Pulmonary artery endothelial cell (primary cell): Measurements from ENCODE around the gene ZNF892. TPM values are rescaled to one million over a fixed set of nuclear protein-coding genes. Genes with fewer than 3 reads are reported as not detected.
"Not testable (repeated sequence)": the region's sequence is repeated elsewhere in the genome, so short reads cannot be mapped to it uniquely, and the experiment has no call there.

Source experiments
- DNase-seq: peaks from one replicate; pipeline ENCODE4 v3.0.0-alpha.2; 2011; ENCODE audit warnings: low read depth, low spot score
- total RNA-seq: library from RNA; depleted of rRNA; stranded (reverse); fragments of >200 nt; gene quantifications from 2 replicates; pipeline ENCODE4 v1.2.3, GENCODE V29; 2014

The ZNF892 gene
- total RNA-seq, result 5.1 and 8.6 TPM in 2 replicates

DNA sequence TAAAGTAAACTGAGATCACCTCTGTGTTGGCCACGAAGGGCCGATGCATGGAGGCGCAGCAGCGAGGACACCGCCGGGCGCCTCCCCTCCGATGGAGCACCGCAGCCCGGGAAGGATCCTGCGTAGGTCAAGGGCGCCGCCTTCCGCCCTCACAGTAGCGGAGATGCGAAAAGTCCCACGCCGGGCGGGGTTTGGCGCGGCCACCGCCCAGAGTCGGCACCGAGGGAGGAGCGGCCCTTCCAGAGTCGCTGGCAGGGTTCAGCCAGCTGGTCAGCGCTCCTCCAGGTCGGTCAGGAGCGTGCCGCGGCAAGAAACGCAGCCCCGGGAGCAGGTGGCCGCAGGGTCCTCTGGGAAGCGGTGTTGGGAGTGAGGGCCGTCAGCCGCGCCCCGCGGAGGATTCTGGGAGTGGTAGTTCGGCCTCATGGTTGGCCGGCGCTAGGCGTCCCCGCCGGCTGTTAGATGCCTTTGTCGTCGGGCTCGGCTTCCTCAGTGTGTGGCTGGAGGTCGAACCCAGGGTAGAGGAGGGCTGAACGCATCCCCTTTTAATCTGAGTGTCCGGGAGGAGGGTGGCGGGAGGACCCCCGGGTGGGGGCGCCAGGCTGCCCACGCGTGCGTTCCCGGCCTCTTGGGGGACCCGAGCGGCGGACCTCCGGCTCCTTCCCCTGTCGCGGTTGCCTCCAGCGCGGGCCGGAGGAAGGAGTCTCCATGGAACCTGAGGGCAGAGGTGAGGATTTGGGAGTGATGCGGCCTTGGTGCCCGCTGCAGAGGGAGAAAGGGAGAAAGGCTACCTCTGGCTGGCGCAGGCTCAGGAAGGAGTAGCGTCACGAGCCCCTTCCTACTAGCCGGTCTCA lies at the start of gene ZNF892:
Gene ZNF892, plus strand, starts transcription at position 411 of the 851 bp plus-strand sequence. Its CDS starts 295 bp downstream, at position 706.
- peak; percentile 64 for DNase-seq

DNA sequence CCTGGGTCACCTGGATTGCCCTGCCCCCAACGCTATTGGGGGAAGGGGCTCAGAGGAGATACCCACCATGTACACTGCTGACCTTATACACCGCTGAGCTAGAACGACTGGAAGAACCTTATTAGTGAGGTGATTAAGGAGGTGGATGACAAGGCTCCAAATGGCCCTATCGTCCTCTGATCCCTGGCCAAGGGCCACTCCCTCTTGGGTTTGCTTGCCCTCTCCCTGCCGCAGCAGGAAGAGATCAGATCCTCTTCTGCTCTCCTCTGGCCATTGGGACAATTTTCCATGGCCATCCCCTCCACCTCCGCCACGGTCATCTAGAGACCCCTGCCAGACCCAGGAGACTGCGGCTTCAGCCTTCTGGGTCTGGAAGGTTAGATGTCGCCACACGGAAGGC lies 48.9 kb upstream of the ZNF892 start:
- DNase-seq, result no peak

DNA sequence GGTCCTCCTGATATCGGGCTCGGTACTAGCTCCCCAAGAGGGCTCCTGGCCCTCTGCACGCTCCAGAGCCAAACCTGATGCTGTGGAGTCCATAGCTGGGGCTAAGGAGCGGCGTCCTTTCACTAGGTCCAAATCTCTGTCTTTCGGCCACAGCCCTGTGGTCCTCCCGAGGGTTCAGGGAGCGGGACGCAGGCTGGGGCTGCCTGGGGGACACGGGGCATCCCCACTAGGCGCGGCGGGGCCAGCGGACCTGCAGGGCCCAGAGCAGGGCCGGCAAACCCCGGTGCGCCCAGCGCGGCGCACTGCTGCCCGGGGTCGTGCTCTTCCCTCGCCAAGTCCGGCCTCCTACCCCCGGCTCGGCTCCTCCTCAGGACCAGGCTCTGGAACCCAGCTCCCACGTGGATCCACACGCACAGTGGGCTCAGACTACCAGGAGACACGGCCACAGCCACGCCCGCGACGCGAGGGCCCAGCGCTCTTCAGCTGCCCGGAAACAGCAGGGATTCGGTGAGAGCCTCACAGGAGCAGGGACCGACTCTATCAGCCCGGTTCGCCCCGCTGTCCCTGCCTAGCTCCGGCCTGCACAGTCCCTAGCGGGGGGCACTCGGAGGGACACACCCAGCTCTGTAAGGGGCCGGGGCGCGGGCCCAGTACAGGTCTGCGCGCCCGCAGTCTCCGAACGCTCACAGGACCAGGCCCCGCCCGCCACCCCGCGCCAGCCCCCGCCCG lies 48.3 kb upstream of the ZNF892 start:
- no peak for DNase-seq

DNA sequence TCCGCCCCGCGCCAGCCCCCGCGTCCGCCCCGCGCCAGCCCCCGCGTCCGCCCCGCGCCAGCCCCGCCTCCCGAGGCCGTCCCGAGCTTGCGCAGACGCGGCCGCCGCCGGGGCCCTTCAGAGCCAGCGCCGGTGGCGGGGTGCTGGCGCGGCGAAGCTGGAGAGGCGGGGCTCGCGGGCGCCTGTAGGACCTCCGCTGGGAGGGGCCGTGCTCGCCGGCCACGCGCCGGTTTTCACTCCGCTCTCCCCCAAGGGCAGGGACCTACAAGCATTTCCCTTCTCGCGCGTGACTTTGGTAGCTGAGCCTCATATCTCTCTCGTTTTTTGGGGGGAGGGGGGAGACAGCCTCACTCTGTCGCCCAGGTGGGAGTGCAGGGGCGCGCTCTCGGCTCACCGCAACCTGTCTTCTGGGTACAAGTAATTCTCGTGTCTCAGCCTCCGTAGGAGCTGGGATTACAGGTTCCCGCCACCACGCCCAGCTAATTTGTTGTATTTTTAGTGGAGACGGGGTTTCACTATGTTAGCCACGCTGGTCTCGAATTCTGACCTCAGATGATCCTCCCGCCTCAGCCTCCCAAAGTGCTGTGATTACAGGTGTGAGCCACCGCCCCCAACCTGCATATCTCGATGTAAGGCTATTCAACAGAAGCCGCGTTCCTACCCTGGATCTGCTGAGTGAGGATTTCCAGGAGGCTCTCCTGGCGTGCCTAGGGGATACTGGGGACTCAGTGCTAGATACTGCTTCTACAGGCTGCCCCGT lies 47.5 kb upstream of the ZNF892 start, which contains the start of gene ZNF514:
Gene ZNF514, minus strand, starts transcription at position 159 of the 760 bp plus-strand sequence. CDS start 6,595 bp downstream, outside the sequence.
- peak; percentile 19 for DNase-seq

DNA sequence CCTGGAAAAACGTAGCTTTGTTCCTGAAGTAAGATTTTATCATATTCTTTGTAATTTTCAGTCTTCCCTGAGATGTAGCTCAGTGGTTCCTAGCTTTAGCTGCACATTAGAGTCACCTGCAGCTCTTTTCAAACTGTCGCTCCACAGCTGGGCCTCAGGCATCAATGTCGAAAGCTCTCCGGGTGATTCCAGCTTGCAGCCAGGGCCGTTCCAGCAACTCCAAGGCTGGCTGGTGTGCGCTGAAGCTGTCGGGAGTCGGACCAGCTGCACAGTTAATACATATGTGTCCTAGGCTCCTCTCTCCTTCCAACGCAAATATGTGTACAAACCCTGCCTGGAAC lies 42.3 kb upstream of the ZNF892 start:
- no peak for DNase-seq

DNA sequence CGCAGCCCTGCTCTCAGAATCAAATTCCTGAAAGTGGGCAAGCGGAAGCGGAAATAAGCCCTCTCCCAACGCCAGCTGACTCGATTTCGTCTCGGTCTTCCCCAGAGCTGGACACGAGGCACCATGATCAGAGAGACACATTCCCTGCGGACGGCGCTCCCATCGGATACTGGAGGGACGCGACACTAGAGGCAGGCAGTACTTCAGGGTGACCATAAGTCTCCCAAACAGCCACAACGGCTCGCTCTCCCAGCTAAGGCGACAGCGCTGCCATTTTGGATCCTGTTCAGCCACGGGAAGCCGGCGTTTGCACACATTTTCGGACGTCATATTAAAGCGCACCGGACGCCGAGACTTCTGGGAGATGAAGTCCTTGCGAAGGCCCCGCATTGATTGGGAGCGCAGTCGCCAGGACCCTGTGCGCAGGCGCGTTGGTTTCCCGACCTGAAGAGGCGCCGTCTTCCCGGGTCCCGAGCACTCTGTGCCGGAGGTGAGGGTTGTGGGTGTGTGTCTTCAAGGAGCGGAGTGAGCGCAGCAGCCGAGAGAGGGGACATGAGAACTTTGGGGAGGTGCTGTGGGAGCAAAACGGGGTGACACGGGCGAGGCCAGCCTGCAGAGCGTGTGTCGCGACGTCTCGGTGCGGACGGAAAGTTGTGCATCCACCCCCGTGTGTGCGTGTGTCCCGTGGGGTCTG lies 41.8 kb upstream of the ZNF892 start, which contains the start of gene ZNF2:
Gene ZNF2, plus strand, starts transcription at position 439 of the 694 bp plus-strand sequence. CDS start 10,418 bp downstream, outside the sequence.
- peak; percentile 91 for DNase-seq

DNA sequence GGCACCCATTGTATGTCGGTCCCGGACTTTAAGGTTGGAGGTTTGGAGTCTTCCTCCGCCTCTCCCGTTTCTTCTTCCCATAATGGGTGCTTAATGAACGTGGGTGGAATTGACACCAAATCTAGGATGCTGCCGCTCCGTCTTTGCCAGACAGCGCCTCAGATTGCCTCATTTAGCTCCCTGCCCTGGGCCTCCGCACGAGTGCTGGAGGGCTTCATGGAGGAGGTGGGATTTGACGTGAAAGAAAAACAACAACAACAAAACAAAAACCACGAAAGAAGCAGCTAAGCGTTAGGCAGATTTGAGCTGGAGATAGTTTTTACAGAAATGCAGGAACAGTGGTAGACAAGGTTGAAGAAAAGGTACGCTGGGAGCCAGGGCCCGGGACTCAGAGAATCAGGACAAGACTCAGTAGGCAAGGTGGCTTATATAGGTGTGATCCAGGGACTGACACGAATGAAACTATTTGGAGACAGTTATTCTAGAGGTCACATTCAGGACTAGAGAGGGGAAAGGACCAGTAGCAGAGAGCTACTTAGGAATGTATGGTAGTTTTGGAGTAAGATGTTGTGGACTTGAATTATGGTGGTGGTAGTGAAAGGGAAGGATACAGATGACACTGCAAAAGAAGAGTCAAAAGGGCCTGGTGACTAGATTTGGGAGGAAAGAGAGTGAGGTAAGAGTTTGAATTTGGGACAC lies 41.1 kb upstream of the ZNF892 start:
- DNase-seq, result no peak

DNA sequence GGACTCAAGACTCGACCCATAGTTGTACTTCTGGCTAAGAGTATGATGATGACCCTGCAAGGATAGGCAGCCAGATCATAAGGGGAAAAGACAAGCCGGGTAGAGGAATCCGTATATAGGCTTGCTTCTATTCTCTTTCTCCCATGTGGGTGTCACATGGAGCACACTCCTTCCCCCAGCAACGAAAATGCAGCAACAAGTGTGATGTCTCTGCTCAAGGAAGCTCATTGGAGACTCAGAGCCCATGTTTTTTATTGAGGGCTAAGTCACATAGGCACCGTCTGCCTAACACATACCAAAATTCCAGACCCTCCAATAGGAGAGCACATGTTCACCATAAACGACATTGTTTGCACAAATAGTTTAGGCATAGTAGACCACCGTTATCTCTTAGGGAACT lies 35.4 kb upstream of the ZNF892 start:
- no peak for DNase-seq

DNA sequence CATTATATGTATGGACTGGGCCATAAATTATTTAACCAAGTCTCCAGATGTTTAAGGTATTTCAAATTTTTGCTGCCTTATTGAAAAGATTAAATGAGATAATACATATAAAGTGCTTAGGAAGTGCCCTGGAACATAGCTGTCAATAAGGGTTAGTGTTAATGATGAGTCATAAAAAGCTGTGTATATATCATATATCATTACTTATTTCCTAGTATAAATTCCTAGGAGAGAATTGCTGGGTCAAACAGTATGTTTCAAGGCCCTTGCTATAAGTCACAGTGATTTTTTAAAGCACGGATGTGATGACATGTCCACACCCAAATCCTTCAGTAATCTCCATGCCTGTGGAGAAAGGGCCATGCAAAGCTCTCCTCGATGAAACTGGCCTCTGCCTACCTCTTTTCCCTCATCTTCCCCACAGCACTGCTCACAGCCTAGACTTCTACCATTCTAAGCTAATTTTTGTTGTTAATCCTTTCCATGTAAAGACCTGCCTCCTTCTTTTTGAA lies 33.2 kb upstream of the ZNF892 start:
- DNase-seq, result no peak

DNA sequence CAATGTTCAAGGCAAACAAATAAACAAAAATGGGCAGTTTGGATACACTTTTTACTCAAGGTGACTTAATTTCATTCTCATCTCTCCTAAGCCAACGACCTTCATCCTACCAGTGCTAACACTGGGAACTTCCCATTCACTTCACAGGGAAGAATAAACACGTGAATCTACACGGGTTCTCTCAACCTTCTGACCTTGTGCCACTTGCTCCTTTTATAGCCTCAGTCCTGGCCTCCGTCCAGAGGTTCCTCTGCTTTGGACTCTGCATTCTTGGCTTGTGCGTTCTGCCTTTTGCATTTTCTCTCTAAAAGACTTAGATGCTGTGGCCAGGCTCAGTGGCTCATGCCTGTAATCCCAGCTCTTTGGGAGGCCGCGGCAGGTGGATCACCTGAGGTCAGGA lies 27.9 kb upstream of the ZNF892 start:
- DNase-seq, result no peak

DNA sequence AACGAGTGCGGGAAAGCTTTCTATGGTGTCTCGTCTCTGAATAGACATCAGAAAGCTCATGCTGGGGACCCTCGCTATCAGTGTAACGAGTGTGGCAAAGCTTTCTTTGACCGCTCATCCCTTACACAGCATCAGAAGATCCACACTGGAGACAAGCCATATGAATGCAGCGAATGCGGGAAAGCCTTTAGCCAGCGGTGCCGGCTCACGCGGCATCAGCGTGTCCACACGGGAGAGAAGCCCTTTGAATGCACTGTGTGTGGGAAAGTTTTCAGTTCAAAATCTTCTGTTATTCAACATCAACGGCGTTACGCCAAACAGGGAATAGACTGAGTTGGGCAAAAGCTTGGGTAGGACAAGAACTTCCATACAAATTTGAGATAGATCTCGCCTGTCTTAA lies 25.5 kb upstream of the ZNF892 start:
- no peak for DNase-seq

DNA sequence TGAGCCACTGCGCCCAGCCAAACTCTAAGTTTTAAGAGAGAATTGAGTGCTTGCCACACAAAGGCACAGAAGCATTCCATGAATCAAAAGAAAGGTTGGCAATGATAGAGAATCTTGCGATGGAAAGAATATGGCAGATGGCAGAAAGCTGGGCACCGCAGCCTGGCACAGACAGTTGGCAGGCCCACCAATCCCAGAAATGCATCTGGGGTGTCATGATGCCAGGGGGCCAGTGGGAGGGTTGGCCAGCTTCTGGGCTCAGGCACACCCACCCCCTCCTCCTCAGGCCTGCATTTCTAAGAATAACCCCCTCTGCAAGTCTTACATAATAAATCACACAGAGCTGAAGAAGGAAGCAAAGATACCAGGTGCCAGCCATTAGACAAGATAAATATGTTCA lies 22.1 kb upstream of the ZNF892 start:
- DNase-seq, result no peak

DNA sequence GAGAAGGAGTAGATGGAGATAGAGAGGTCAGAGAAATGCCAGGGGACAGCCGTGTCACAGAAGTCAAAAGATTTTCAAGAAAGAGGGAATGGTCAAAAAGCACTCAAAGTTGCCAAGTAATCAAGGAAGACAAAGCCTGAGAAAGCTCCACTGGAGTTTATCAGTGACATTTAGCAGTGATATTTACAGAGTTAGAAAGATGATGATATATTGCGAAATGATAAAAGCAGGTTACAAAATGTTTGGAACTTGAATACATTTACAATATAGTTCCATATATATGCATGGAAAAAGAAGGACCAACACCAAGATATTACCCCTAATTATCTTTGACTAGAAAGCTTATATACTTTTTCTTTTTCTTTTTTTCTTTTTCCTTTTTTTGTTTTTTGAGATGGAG lies 21.3 kb upstream of the ZNF892 start:
- no peak for DNase-seq

DNA sequence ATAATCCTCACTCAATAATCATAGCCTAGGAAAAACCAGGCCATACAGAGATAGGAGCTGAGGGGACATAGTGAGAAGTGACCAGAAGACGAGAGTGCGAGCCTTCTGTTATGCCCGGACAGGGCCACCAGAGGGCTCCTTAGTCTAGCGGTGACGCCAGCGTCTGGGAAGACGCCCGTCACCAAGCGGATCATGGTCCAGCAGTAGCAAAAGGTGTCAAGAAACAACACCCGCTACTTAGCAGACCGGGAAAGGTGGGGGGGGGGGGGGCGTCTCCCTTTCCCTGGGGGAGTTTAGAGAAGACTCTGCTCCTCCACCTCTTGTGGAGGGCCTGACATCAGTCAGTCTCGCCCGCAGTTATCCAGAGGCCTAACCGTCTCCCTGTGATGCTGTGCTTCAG lies 14.4 kb upstream of the ZNF892 start:
- DNase-seq, result not testable (repeated sequence)

DNA sequence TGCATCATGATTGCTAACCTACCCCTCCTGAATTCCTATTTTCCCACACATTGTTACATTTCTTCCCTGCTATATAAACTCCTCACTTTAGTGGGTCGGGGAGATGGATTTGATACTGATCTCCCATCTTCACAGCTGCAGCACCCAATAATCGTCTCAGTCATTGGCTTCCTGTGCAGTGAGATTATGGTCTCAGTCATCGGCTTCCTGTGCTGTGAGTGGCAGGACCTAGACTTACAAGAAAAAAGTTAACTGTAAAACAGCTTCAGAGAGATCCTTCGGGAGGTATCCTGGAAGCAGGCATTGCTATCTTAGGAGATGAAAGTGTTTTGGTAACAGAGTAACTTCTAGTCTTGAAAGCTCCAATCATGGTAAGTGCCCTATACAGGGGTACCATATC lies 3.4 kb upstream of the ZNF892 start:
- no peak for DNase-seq

DNA sequence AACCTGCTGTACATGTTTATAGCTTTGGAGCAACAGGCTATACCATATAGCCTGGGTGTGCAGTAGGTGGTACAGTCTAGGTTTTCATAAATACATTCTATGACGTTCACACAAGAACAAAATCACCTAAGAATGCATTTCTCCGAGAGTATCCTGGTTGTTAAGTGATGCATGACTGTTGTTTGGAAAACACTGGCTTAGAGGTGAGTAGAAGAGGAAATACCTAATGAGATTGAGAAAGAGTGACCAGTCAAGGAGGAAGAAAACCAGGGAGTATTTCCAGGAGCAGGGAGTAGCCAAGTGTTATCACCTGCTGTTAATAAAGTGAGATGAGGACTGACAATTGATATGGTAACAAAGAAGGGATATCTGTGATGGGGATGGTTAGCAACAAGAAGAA lies 2.9 kb upstream of the ZNF892 start:
- DNase-seq, result no peak

DNA sequence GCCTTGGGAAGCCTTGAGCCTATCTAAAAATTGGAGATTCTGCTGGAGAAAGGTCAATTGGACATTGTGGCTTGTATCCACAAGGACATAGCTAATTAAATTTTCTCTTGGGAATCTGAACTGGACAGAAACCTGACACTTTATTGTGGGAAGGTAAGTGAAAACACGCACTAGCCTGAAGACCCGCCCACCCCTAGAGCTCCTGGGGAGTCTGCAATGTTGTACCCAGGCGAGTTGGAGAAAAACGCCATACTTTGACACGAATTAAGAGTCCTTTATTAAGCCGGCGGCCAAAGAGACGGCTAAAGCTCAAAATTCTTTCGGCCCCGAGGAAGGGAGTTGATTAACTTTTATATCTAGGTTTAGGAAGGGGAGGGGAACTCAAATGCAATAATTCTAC lies 1.2 kb upstream of the ZNF892 start:
- DNase-seq, result no peak

DNA sequence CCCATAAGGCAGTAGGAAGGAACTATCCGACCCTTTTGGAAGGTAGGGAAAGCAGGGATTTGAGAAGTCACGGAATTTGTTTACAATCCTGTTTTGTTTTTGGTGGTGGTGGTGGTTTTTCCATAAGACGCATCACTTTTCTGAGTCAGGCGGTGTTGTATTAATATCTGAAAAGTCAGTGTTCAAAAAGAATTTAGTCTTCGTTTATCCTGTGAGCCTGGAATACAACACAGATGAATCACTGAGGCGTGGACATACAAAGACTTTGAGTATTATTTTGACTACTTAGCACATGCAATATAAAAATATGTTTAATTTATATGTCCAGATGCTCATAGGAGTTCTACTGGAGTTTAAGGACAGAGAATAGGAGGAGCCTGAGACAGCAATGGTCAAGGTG lies 785 bp downstream of the ZNF892 start:
- no peak for DNase-seq

DNA sequence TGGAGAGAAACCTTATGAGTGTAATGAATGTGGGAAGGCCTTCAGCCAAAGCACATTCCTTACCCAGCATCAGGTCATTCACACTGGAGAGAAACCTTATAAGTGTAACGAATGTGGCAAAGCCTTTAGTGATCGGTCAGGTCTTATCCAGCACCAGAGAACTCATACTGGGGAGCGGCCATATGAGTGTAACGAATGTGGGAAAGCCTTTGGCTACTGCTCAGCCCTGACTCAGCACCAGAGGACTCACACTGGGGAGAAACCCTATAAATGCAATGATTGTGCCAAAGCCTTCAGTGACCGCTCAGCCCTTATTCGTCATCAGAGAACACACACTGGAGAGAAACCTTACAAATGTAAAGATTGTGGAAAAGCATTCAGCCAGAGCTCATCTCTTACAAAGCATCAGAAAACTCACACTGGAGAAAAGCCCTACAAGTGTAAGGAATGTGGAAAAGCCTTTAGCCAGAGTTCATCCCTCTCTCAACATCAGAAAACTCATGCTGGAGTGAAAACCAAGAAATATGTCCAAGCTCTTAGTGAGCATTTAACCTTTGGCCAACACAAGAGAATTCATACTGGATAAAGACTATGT lies 7.8 kb downstream of the ZNF892 start:
- no peak for DNase-seq

DNA sequence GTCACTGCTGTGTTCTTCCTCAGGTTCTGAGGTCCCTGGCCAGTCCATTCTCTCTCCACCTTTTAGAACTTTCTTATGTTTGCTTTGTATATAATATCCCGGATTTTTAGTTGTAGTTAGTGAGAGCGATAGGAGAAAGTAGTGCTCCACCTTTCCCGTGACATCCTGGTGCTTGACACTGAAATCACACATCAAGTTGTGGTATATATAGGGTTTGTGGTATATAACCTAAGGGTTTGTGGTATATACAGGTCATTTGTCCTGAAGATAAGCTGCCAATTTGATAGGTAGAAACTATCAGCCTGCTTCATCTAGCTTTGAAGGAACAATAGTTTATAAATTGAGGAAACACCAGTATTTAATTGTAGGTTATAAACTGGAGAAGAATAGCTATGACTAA lies 13.1 kb downstream of the ZNF892 start:
- no peak for DNase-seq
